K562 (cell line): Measurements from ENCODE around the gene KRABD2.

Experiments
- CHCHD3 ChIP-seq: fragments of 250-450 bp; sonication (Bioruptor Pico); IDR thresholded peaks from 2 replicates; pipeline ENCODE4 v2.1.2; 2022; ENCODE audit warnings: mild to moderate bottlenecking
- CREB3 ChIP-seq: fragments of 450-650 bp; conservative IDR thresholded peaks from 2 replicates; pipeline ENCODE4 v1.6.1; 2016; ENCODE audit warnings: missing genetic modification characterization, low read depth, mild to moderate bottlenecking, missing compliant biosample characterization, moderate library complexity
- CXXC5 ChIP-seq: fragments of 250-450 bp; sonication (Bioruptor Pico); IDR thresholded peaks from 2 replicates; pipeline ENCODE4 v1.8.0; 2022; ENCODE audit warnings: inconsistent platforms, mild to moderate bottlenecking, moderate library complexity
- ESRRA ChIP-seq: fragments of 450-650 bp; IDR thresholded peaks from 2 replicates; pipeline ENCODE4 v1.6.1; 2014; ENCODE audit warnings: low read depth, mild to moderate bottlenecking, moderate library complexity, borderline replicate concordance
- GTF2F1 ChIP-seq: IDR thresholded peaks from 2 replicates; pipeline ENCODE4 v1.6.1; 2011; ENCODE audit warnings: low read depth, low read length, improper control_type of control experiment
- HMBOX1 ChIP-seq: sonication (generic); IDR thresholded peaks from 2 replicates; pipeline ENCODE4 v1.6.1; 2016
- HNRNPK ChIP-seq: fragments of 200-400 bp; formaldehyde crosslinking; IDR thresholded peaks from one replicate; pipeline ENCODE4 v1.6.1; 2018; ENCODE audit warnings: mild to moderate bottlenecking, low read depth, low read length; ENCODE audit not compliant: poor library complexity, severe bottlenecking
- NELFE ChIP-seq: IDR thresholded peaks from 2 replicates; pipeline ENCODE4 v1.6.1; 2011; ENCODE audit warnings: mild to moderate bottlenecking; ENCODE audit not compliant: insufficient read depth, insufficient read length
- OTX1 ChIP-seq: fragments of 450-650 bp; formaldehyde crosslinking; IDR thresholded peaks from 2 replicates; pipeline ENCODE4 v1.4.0; 2022; ENCODE audit warnings: mild to moderate bottlenecking
- POLR2G ChIP-seq: fragments of 200-400 bp; formaldehyde crosslinking; IDR thresholded peaks from 2 replicates; pipeline ENCODE4 v1.6.1; 2017; ENCODE audit warnings: low read depth, mild to moderate bottlenecking, antibody characterized with exemption, low read length, moderate library complexity
- POLR3A ChIP-seq: IDR thresholded peaks from 2 replicates; pipeline ENCODE4 v1.6.1; 2011; ENCODE audit warnings: borderline replicate concordance, mild to moderate bottlenecking, moderate library complexity; ENCODE audit not compliant: insufficient read length, insufficient read depth; ENCODE audit errors: extremely low read depth
- SRF ChIP-seq, 2 experiments: fragments of 250-450, 450-650 bp in 1 of 2; sonication (Bioruptor Pico) in 1 of 2; sonication (generic) in 1 of 2; formaldehyde crosslinking; IDR thresholded peaks; 2 replicates each; pipeline versions ENCODE4 v1.5.0 to v1.5.1; 2020 to 2022; ENCODE audit warnings: mild to moderate bottlenecking in 1 of 2, missing genetic modification reagents in 1 of 2
- TCF7L2 ChIP-seq: fragments of 150-350 bp; IDR thresholded peaks from 2 replicates; pipeline ENCODE4 v1.6.1; 2016; ENCODE audit warnings: low read depth, mild to moderate bottlenecking, low read length, moderate library complexity
- XRCC3 ChIP-seq: fragments of 450-650 bp; IDR thresholded peaks from 2 replicates; pipeline ENCODE4 v1.6.1; 2017; ENCODE audit warnings: mild to moderate bottlenecking, moderate library complexity
- ZNF431 ChIP-seq: sonication (generic); formaldehyde crosslinking; IDR thresholded peaks from 2 replicates; pipeline ENCODE4 v1.8.0; 2022; ENCODE audit warnings: mild to moderate bottlenecking, missing genetic modification reagents
- ZSCAN32 ChIP-seq: fragments of 450-650 bp; formaldehyde crosslinking; IDR thresholded peaks from 2 replicates; pipeline ENCODE4 v1.4.0; 2020; ENCODE audit warnings: mild to moderate bottlenecking, moderate library complexity
- TF ChIP-seq, protein P1 (sequence below): fragments of 250-450 bp; sonication (Bioruptor Pico); IDR thresholded peaks from 2 replicates; pipeline ENCODE4 v1.5.0; 2021; ENCODE audit warnings: mild to moderate bottlenecking, moderate library complexity
- TF ChIP-seq, protein P2 (sequence below): sonication (generic); formaldehyde crosslinking; IDR thresholded peaks from 2 replicates; pipeline ENCODE4 v1.8.1; 2023; ENCODE audit warnings: mild to moderate bottlenecking, missing genetic modification reagents
- TF ChIP-seq, protein P3 (sequence below): sonication (generic); formaldehyde crosslinking; IDR thresholded peaks from 2 replicates; pipeline ENCODE4 v1.9.0; 2022; ENCODE audit warnings: mild to moderate bottlenecking, missing genetic modification reagents

Gene KRABD2

DNA sequence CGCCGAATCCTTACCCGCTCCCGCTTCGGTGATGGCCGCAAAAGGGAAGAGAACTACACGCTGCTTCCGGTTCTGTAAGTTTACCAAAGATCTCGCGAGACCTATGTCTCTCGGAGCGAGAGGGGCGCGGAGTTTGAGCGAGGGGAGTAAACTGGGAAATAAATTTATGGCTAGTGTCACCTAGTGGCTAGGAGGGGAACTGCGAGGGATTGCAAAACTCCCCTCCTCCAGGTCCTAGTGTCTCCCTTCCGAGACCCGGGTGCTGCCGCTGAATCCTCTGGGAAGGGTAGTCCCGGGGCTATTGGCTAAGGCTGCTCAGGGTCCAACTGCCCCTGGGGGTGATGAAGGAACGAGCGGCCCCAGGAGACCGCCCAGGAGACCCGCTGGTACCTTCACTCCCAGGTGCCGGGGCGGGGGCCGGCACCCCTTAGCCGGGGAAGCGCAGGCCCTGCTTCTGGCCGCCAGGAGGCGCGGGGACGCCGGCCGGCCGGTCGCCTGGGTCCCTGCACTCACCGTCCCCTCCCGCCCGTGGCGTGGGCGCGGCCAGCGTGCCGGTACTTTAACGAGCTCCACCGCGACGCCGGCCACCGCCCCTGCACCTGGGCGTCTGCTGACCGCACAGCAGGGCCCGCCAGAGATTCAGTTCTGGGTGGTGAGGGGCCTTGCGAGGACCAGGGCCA lies 6.8 kb upstream of the KRABD2 start, which contains the start of gene RPL26 (continued):
- TF ChIP-seq, protein P1, sequence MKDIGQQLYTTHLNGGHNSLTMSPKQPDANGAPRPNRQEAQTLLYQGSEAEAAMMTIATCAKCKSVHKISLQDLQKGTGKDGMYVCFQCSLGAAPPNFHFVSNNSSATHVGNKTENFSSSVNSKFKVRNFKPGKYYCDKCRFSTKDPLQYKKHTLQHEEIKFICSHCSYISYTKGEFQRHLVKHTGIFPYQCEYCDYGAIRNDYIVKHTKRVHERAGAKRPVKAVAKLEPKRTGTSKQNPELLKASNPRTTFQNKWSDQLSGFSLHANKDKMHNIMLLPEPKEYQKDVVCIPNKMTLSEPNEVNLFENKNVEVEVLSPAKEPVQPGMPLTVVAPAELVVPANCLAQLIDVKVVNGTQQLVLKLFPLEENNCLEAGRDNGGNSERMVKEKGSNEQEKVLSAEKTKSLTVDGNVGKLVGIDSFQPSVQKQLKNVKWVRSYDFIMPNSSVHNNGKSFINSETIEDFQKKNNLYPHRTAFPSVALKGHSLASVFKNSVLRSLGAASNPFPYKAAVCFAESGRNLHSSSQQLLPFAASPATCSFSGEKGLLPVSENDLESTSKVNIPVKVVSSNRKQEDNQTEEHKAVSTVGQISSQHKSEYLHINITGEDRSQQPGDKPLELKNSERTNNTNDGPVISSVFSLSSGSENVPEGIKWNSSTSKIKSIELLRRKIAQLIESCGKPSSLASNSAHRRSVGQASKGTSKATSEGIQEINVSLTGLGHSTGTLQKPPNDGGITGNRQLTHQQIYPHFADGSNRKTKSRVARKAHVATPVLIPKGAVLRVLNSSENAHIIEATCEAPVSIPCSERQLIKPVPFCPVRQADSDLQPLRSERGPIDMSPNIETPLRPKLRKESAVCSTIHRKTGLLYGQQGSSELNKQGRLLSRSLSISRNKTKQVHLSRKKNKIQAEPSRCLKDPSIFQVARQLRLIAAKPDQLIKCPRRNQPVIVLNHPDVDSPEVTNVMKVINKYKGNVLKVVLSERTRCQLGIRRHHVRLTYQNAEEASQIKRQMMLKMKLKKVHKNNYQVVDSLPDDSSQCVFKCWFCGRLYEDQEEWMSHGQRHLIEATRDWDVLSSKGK, result no peak
- TF ChIP-seq ESRRA (0 out of 2 replicates have a peak, but pooled peaks have one; percentile 33), XRCC3 (no peak), GTF2F1 (peak; percentile 64; the same call in 1 of the 2 replicates), ZSCAN32 (CRISPR knock-in tag) (no peak), HNRNPK (no peak), POLR2G (peak; percentile 76), NELFE (no peak), OTX1 (CRISPR knock-in tag) (no peak), CHCHD3 (no peak), CREB3 (tag) (no peak), ZNF431 (CRISPR knock-in tag) (no peak), HMBOX1 (peak; percentile 45; the same call in 1 of the 2 replicates), POLR3A (no peak), SRF (CRISPR knock-in tag; IDR thresholded peaks at IDR 0.05) (peak in 1 of 2 experiments; percentile 54; a peak in 1 of 4 replicates), TCF7L2 (no peak), CXXC5 (peak; percentile 87)
- TF ChIP-seq, protein P2, sequence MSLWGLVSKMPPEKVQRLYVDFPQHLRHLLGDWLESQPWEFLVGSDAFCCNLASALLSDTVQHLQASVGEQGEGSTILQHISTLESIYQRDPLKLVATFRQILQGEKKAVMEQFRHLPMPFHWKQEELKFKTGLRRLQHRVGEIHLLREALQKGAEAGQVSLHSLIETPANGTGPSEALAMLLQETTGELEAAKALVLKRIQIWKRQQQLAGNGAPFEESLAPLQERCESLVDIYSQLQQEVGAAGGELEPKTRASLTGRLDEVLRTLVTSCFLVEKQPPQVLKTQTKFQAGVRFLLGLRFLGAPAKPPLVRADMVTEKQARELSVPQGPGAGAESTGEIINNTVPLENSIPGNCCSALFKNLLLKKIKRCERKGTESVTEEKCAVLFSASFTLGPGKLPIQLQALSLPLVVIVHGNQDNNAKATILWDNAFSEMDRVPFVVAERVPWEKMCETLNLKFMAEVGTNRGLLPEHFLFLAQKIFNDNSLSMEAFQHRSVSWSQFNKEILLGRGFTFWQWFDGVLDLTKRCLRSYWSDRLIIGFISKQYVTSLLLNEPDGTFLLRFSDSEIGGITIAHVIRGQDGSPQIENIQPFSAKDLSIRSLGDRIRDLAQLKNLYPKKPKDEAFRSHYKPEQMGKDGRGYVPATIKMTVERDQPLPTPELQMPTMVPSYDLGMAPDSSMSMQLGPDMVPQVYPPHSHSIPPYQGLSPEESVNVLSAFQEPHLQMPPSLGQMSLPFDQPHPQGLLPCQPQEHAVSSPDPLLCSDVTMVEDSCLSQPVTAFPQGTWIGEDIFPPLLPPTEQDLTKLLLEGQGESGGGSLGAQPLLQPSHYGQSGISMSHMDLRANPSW (CRISPR knock-in tag), result no peak
- TF ChIP-seq, protein P3, sequence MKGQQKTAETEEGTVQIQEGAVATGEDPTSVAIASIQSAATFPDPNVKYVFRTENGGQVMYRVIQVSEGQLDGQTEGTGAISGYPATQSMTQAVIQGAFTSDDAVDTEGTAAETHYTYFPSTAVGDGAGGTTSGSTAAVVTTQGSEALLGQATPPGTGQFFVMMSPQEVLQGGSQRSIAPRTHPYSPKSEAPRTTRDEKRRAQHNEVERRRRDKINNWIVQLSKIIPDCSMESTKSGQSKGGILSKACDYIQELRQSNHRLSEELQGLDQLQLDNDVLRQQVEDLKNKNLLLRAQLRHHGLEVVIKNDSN (CRISPR knock-in tag), result no peak
